K562 (cell line): Measurements from ENCODE around the gene C16orf78. TPM values are rescaled to one million over a fixed set of nuclear protein-coding genes. Genes with fewer than 3 reads are reported as not detected.

Experiments
- ATAC-seq: fragments of 200-7000 bp; cut with Tn5 transposase; 3 replicates; pipeline ENCODE4 v1.9.1; 2020; ENCODE audit warnings: moderate library complexity
- BruUV-seq: library from RNA; stranded (reverse); fragments of 400-500 nt; replicated peaks from 2 replicates; lab custom pipeline; 2021; lab: Mats Ljungman, UMichigan
- CTCF ChIA-PET: fragments of 300-600 bp; formaldehyde crosslinking; extraction: SDS; loops from one replicate; lab custom pipeline; 2021; ENCODE audit warnings: low intra/inter-chr PET ratio; lab: Yijun Ruan, JAX
- POLR2A ChIA-PET: fragments of 300-600, 350-650 bp; sonication (Branson Sonifier 250); formaldehyde crosslinking; extraction: SDS; loops from one replicate; lab custom pipeline; 2021; ENCODE audit warnings: antibody characterized with exemption, inconsistent platforms; lab: Yijun Ruan, JAX
- DNase-seq, 4 experiments: peaks; one replicate each; pipeline versions ENCODE4 v3.0.0 to v3.0.0-alpha.2; 2011 to 2018; ENCODE audit warnings: low spot score in 3 of 4, mixed read lengths in 3 of 4; ENCODE audit errors: extremely low read depth in 1 of 4
- FAIRE-seq: peaks from 2 replicates; lab custom pipeline; 2011; peaks lifted over from hg19 to GRCh38; lab: Jason Lieb, UNC
- H2AFZ ChIP-seq: 2 replicates; pipeline ENCODE4 v1.6.0; 2011; ENCODE audit warnings: low read depth, low read length, control low read depth, inconsistent platforms
- H3K27ac ChIP-seq: fragments of 200-600 bp; 3 replicates; pipeline ENCODE4 v1.8.0; 2011; ENCODE audit warnings: low read depth, mild to moderate bottlenecking, control low read depth, inconsistent platforms, low read length, moderate library complexity, mixed read lengths; ENCODE audit errors: extremely low read depth
- H3K27me3 ChIP-seq, 2 experiments: fragments of 300-600 bp in 1 of 2; 2 replicates in 1 of 2; 3 replicates in 1 of 2; pipeline versions ENCODE4 v1.6.0 to v1.8.0; 2011; ENCODE audit warnings: inconsistent platforms in 2 of 2, low read length in 2 of 2, mild to moderate bottlenecking in 1 of 2, mixed read lengths in 1 of 2, moderate library complexity in 1 of 2; ENCODE audit not compliant: control insufficient read depth in 2 of 2, insufficient read depth in 2 of 2
- H3K36me3 ChIP-seq: fragments of 300-600 bp; 3 replicates; pipeline ENCODE4 v1.8.0; 2011; ENCODE audit warnings: mild to moderate bottlenecking, low read length, inconsistent platforms; ENCODE audit not compliant: control insufficient read depth, insufficient read depth
- H3K4me1 ChIP-seq, 2 experiments: fragments of 200-600 bp in 1 of 2; replicated peaks in 1 of 2; 2 replicates in 1 of 2; 3 replicates in 1 of 2; pipeline versions ENCODE4 v1.5.1 to v1.8.0; 2011; ENCODE audit warnings: inconsistent platforms in 2 of 2, low read length in 2 of 2, mild to moderate bottlenecking in 1 of 2, mixed read lengths in 1 of 2, moderate library complexity in 1 of 2; ENCODE audit not compliant: control insufficient read depth in 2 of 2, insufficient read depth in 2 of 2
- H3K4me2 ChIP-seq: 2 replicates; pipeline ENCODE4 v1.6.1; 2011; ENCODE audit warnings: low read length, control low read depth, inconsistent platforms, mixed read lengths; ENCODE audit not compliant: insufficient read depth
- H3K4me3 ChIP-seq: fragments of 200-600 bp; sonication (generic), shearing (Covaris generic); 2 replicates; pipeline ENCODE4 v1.5.1; 2016; ENCODE audit warnings: control low read depth, inconsistent platforms
- H3K79me2 ChIP-seq: fragments of 200-600 bp; 3 replicates; pipeline ENCODE4 v1.8.0; 2011; ENCODE audit warnings: low read length, inconsistent platforms; ENCODE audit not compliant: control insufficient read depth, insufficient read depth
- H3K9ac ChIP-seq, 2 experiments: 2 replicates each; pipeline versions ENCODE4 v1.6.0 to v1.6.1; 2011; ENCODE audit warnings: low read depth in 2 of 2, low read length in 2 of 2, control low read depth in 1 of 2, inconsistent platforms in 1 of 2, mild to moderate bottlenecking in 1 of 2, mixed read lengths in 1 of 2; ENCODE audit not compliant: insufficient read depth in 1 of 2
- H3K9me1 ChIP-seq: one replicate; pipeline ENCODE4 v1.6.0; 2011; ENCODE audit warnings: inconsistent platforms, mild to moderate bottlenecking, low read length, moderate library complexity; ENCODE audit not compliant: control insufficient read depth, insufficient read depth
- H3K9me3 ChIP-seq: replicated peaks from 2 replicates; pipeline ENCODE4 v1.5.1; 2011; ENCODE audit warnings: low read depth, low read length, inconsistent platforms; ENCODE audit not compliant: control insufficient read depth, insufficient read depth
- H4K20me1 ChIP-seq: replicated peaks from 2 replicates; pipeline ENCODE4 v1.6.1; 2011; ENCODE audit warnings: low read length, inconsistent platforms, mixed read lengths; ENCODE audit not compliant: control insufficient read depth, insufficient read depth
- ATF4 ChIP-seq: fragments of 450-650 bp; formaldehyde crosslinking; IDR thresholded peaks from 2 replicates; pipeline ENCODE4 v1.4.0; 2022; ENCODE audit warnings: mild to moderate bottlenecking, moderate library complexity
- HNRNPL ChIP-seq: fragments of 200-400 bp; formaldehyde crosslinking; IDR thresholded peaks from 2 replicates; pipeline ENCODE4 v1.6.1; 2017; ENCODE audit warnings: low read depth, mild to moderate bottlenecking, low read length
- MTA1 ChIP-seq: fragments of 450-650 bp; IDR thresholded peaks from 2 replicates; pipeline ENCODE4 v1.6.1; 2017; ENCODE audit warnings: borderline replicate concordance
- MYNN ChIP-seq, 2 experiments: sonication (generic); formaldehyde crosslinking in 1 of 2; IDR thresholded peaks; 2 replicates each; pipeline versions ENCODE4 v1.5.0 to v1.6.1; 2016 to 2020; ENCODE audit warnings: antibody characterized with exemption in 1 of 2, missing genetic modification reagents in 1 of 2
- POLR2AphosphoS5 ChIP-seq: IDR thresholded peaks from 2 replicates; pipeline ENCODE4 v1.6.1; 2011; ENCODE audit warnings: mild to moderate bottlenecking, low read depth, low read length, moderate library complexity; ENCODE audit not compliant: control insufficient read depth, insufficient read depth
- SFPQ ChIP-seq: fragments of 200-400 bp; formaldehyde crosslinking; IDR thresholded peaks from 2 replicates; pipeline ENCODE4 v1.6.1; 2017; ENCODE audit warnings: mild to moderate bottlenecking, low read depth, low read length, moderate library complexity
- TCF3 ChIP-seq: sonication (generic); formaldehyde crosslinking; IDR thresholded peaks from 2 replicates; pipeline ENCODE4 v1.4.0; 2020; ENCODE audit warnings: mild to moderate bottlenecking, missing genetic modification reagents
- VEZF1 ChIP-seq: fragments of 200-800 bp; sonication (Bioruptor generic); IDR thresholded peaks from 2 replicates; pipeline ENCODE4 v1.6.1; 2017; ENCODE audit warnings: missing genetic modification characterization, missing compliant biosample characterization
- XRCC5 ChIP-seq: fragments of 200-400 bp; formaldehyde crosslinking; IDR thresholded peaks from 2 replicates; pipeline ENCODE4 v1.6.1; 2017; ENCODE audit warnings: low read depth, mild to moderate bottlenecking, low read length
- ZMIZ1 ChIP-seq, 2 experiments: fragments of 150-350 bp in 1 of 2; IDR thresholded peaks; 2 replicates each; pipeline ENCODE4 v1.6.1; 2012 to 2016; ENCODE audit warnings: low read depth in 2 of 2, low read length in 2 of 2, mild to moderate bottlenecking in 1 of 2, moderate library complexity in 1 of 2
- WGBS: fragments of 100-300 bp; shearing (Covaris generic); methylation state at CpG from one replicate; pipeline ENCODE4 v1.1.6; 2016; ENCODE audit warnings: low coverage, mixed read lengths; ENCODE audit not compliant: insufficient coverage; ENCODE audit errors: missing lambda C conversion rate; 5-methylcytosine and 5-hydroxymethylcytosine counted together
- in situ Hi-C: fragments of 300-500 bp; cut with MboI; formaldehyde crosslinking; loops from 4 replicates; pipeline ENCODE4 v1.15.0; 2018; ENCODE audit warnings: inconsistent platforms, mixed read lengths
- intact Hi-C: fragments of 100-400 bp; cut with micrococcal nuclease; formaldehyde crosslinking; loops from 2 replicates; pipeline ENCODE4 v1.14.2; 2022
- polyA plus RNA-seq, 8 experiments: library from polyadenylated mRNA; depleted of rRNA in 4 of 8; stranded (reverse) in 5 of 8; unstranded in 3 of 8; fragments of >200 nt; fragmentation: Nextera tagmentation in 2 of 8; fragmentation: Illumina TruSeq in 1 of 8; extraction: Ambion mirVana in 2 of 8; extraction: Trizol in 1 of 8; gene quantifications; 2 replicates each; pipeline versions ENCODE4 v1.2.1 to v1.2.3, GENCODE V29; 2011 to 2014; ENCODE audit warnings: inconsistent platforms in 1 of 8, missing spikeins in 1 of 8
- total RNA-seq, 7 experiments: library from RNA; depleted of rRNA in 6 of 7; stranded (reverse); fragments of >200 nt in 6 of 7; fragmentation: Illumina TruSeq in 2 of 7; extraction: Trizol in 2 of 7; gene quantifications; 2 replicates each; pipeline versions ENCODE4 v1.2.1 to v1.2.3, GENCODE V29; 2011 to 2021; ENCODE audit warnings: low replicate concordance in 1 of 7

Gene C16orf78
- total and polyA plus RNA-seq, 9 of the 15 experiments (the other 6 are each of a cell fraction or from before 2014, with no cell fraction given), result not detected

GRCh38 chr16:49332589-49333258 is 40.9 kb upstream of the C16orf78 start:
- Histone ChIP-seq H3K4me2 (no peak overlapping the region), H3K4me1 (no peaks in the 10 kb centered on the region), H3K9me1 (no peaks in the 10 kb centered on the region), H3K4me3 (no peak overlapping the region), H2AFZ (no peak overlapping the region), H3K27me3 (peaks cover 0 to 4% of the 10 kb centered on the region in 2 experiments; a peak in 2 of 5 replicates), H3K9ac (no peak overlapping the region), H4K20me1 (peaks cover 4% of the 10 kb centered on the region; the same call in 1 of the 2 replicates), H3K9me3 (no peaks in the 10 kb centered on the region), H3K79me2 (no peaks in the 10 kb centered on the region), H3K27ac (no peak overlapping the region), H3K36me3 (no peaks in the 10 kb centered on the region)
- TF ChIP-seq XRCC5 (no peak), ZMIZ1 (IDR thresholded peaks at IDR 0.05; ENCODE audit: low read depth in 2 of 2, low read length in 2 of 2) (no peak), SFPQ (no peak), VEZF1 (CRISPR knock-in tag) (no peak), MYNN (IDR thresholded peaks at IDR 0.05) (no peak), MYNN (CRISPR knock-in tag; IDR thresholded peaks at IDR 0.05) (no peak), TCF3 (CRISPR knock-in tag) (no peak), POLR2AphosphoS5 (no peak), MTA1 (no peak), ATF4 (CRISPR knock-in tag) (no peak), HNRNPL (no peak)
- ChIA-PET CTCF (no interaction called here), POLR2A (interaction anchor here (1.0 kb wide), 1 partner anchor 46 kb away, joined by 4 read pairs; no protein-coding TSS in a partner anchor)
- WGBS, result 0% methylated on average over 2 of the region's 2 CpGs
- DNase-seq, result no peak
- ATAC-seq, result no peak
- in situ Hi-C loops, result no loop called here
- no TSS peak for BruUV-seq
- no peak for FAIRE-seq
- intact Hi-C loops, result no loop called here
